Upper lobe of left lung (tissue), 6 donors: ENCODE measurements around the gene ZNF138. TPM values are rescaled to one million over a fixed set of nuclear protein-coding genes. Genes with fewer than 3 reads are reported as not detected.

Source experiments
- ATAC-seq, 2 donors: fragments of 200-7000 bp; cut with Tn5 transposase; one replicate each; pipeline ENCODE4 v1.9.1; 2022; ENCODE audit warnings: mild to moderate bottlenecking in 2 of 2, moderate library complexity in 2 of 2; ENCODE audit not compliant: low FRiP score in 2 of 2
- DNase-seq, 2 donors: peaks; one replicate each; pipeline ENCODE4 v3.0.0-alpha.2; 2019 to 2020
- H3K27ac ChIP-seq, 4 donors: fragments of 200-600 bp; sonication (generic); one replicate each; pipeline ENCODE4 v1.5.1; 2016 to 2019
- H3K27me3 ChIP-seq, 4 donors: fragments of 200-600 bp; sonication (generic); one replicate each; pipeline ENCODE4 v1.5.1; 2017 to 2019
- H3K36me3 ChIP-seq, 4 donors: fragments of 200-600 bp; sonication (generic); one replicate each; pipeline ENCODE4 v1.5.1; 2016 to 2019
- H3K4me1 ChIP-seq, 4 donors: fragments of 200-600 bp; sonication (generic); one replicate each; pipeline ENCODE4 v1.5.1; 2018 to 2019
- H3K4me3 ChIP-seq, 4 donors: fragments of 200-600 bp; sonication (generic); one replicate each; pipeline ENCODE4 v1.5.1; 2017 to 2019; ENCODE audit warnings: mild to moderate bottlenecking in 2 of 4, moderate library complexity in 1 of 4
- H3K9me3 ChIP-seq, 4 donors: fragments of 200-600 bp; sonication (generic); one replicate each; pipeline ENCODE4 v1.5.1; 2018 to 2019
- EP300 ChIP-seq, 4 donors: sonication (generic); formaldehyde crosslinking; IDR thresholded peaks; one replicate each; pipeline ENCODE4 v1.5.1; 2017; ENCODE audit warnings: antibody characterized with exemption in 4 of 4, control low read depth in 2 of 4
- POLR2A ChIP-seq, 4 donors: fragments of 450-650 bp; IDR thresholded peaks; one replicate each; pipeline ENCODE4 v1.5.1; 2016 to 2017; ENCODE audit warnings: antibody characterized with exemption in 4 of 4, mild to moderate bottlenecking in 2 of 4
- POLR2AphosphoS5 ChIP-seq, 2 donors: sonication (generic); formaldehyde crosslinking; IDR thresholded peaks; one replicate each; pipeline ENCODE4 v1.5.1; 2017; ENCODE audit warnings: antibody characterized with exemption in 2 of 2
- WGBS, 2 donors: methylation state at CpG; one replicate each; pipeline ENCODE4 v1.1.5; 2017 to 2018; 5-methylcytosine and 5-hydroxymethylcytosine counted together
- total RNA-seq, 6 donors: library from RNA; depleted of rRNA in 4 of 6; stranded (reverse); fragments of >200 nt in 4 of 6; gene quantifications; one replicate each; pipeline versions ENCODE4 v1.1.0 to v1.2.1, GENCODE V29; 2016 to 2021
- TF ChIP-seq, protein P1 (sequence below), 6 experiments: fragments of 450-650 bp in 4 of 6; fragments of 200-600 bp in 2 of 6; sonication (generic) in 2 of 6; IDR thresholded peaks; one replicate each; pipeline ENCODE4 v1.5.1; 2016 to 2019; ENCODE audit warnings: antibody characterized with exemption in 6 of 6
- donor health status: DM: no; HTN: no; CAD: no; lungs with moderate emphysema.
- donor health status: DM: no; HTN: yes; CAD: no; lungs with severe emphysema.

ZNF138 gene
- total RNA-seq, 6 donors from 2014 or later, result 3.4 to 23.7 (median 5.0) TPM

GRCh38 chr7:64869121-64869725, 75.0 kb downstream of the ZNF138 start:
- DNase-seq (no peak), ATAC-seq (no peak)
- Histone ChIP-seq H3K4me1 (no peaks in the 10 kb centered on the region), H3K36me3 (no peaks in the 10 kb centered on the region), H3K27me3 (no peaks in the 10 kb centered on the region), H3K9me3 (peaks cover 0 to 9% (median 0%) of the 10 kb centered on the region in 4 donors), H3K4me3 (no peak overlapping the region), H3K27ac (no peak overlapping the region)
- no peak for TF ChIP-seq EP300 (IDR thresholded peaks at IDR 0.05)
- no peak for TF ChIP-seq POLR2A (IDR thresholded peaks at IDR 0.05)
- TF ChIP-seq POLR2AphosphoS5 (IDR thresholded peaks at IDR 0.05), result no peak
- TF ChIP-seq, protein P1, sequence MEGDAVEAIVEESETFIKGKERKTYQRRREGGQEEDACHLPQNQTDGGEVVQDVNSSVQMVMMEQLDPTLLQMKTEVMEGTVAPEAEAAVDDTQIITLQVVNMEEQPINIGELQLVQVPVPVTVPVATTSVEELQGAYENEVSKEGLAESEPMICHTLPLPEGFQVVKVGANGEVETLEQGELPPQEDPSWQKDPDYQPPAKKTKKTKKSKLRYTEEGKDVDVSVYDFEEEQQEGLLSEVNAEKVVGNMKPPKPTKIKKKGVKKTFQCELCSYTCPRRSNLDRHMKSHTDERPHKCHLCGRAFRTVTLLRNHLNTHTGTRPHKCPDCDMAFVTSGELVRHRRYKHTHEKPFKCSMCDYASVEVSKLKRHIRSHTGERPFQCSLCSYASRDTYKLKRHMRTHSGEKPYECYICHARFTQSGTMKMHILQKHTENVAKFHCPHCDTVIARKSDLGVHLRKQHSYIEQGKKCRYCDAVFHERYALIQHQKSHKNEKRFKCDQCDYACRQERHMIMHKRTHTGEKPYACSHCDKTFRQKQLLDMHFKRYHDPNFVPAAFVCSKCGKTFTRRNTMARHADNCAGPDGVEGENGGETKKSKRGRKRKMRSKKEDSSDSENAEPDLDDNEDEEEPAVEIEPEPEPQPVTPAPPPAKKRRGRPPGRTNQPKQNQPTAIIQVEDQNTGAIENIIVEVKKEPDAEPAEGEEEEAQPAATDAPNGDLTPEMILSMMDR (IDR thresholded peaks at IDR 0.05), result no peak
- 54 to 76% methylated on average over 7 to 8 of the region's 8 CpGs for WGBS, 2 donors

- Histone ChIP-seq H3K36me3 (no peaks in the 10 kb centered on the region), H3K27ac (no peak overlapping the region), H3K27me3 (no peaks in the 10 kb centered on the region), H3K9me3 (peaks cover 0 to 9% (median 0%) of the 10 kb centered on the region in 4 donors), H3K4me1 (no peaks in the 10 kb centered on the region), H3K4me3 (no peak overlapping the region)
- ATAC-seq, result no peak
- WGBS, 2 donors, result 93 to 96% methylated on average over 15 to 32 of the region's 32 CpGs
- peak in 1 of 2 donors; percentile 80 for DNase-seq
- TF ChIP-seq, protein P1 (IDR thresholded peaks at IDR 0.05), result no peak
- TF ChIP-seq POLR2A (IDR thresholded peaks at IDR 0.05) (no peak), EP300 (IDR thresholded peaks at IDR 0.05) (no peak), POLR2AphosphoS5 (IDR thresholded peaks at IDR 0.05) (no peak)
Observed at GRCh38 chr7:64869912-64870562, 75.8 kb downstream of the ZNF138 start.

GRCh38 chr7:64870656-64871055, 76.4 kb downstream of the ZNF138 start:
- Histone ChIP-seq H3K36me3 (no peaks in the 10 kb centered on the region), H3K4me3 (no peak overlapping the region), H3K27me3 (no peaks in the 10 kb centered on the region), H3K27ac (no peak overlapping the region), H3K9me3 (peaks cover 0 to 9% (median 0%) of the 10 kb centered on the region in 4 donors), H3K4me1 (no peaks in the 10 kb centered on the region)
- WGBS, 2 donors, result 90 to 92% methylated on average over 13 of the region's 13 CpGs
- ATAC-seq (no peak), DNase-seq (no peak)
- TF ChIP-seq, protein P1 (IDR thresholded peaks at IDR 0.05), result no peak
- TF ChIP-seq EP300 (IDR thresholded peaks at IDR 0.05) (no peak), POLR2A (IDR thresholded peaks at IDR 0.05) (no peak), POLR2AphosphoS5 (IDR thresholded peaks at IDR 0.05) (no peak)

DNA sequence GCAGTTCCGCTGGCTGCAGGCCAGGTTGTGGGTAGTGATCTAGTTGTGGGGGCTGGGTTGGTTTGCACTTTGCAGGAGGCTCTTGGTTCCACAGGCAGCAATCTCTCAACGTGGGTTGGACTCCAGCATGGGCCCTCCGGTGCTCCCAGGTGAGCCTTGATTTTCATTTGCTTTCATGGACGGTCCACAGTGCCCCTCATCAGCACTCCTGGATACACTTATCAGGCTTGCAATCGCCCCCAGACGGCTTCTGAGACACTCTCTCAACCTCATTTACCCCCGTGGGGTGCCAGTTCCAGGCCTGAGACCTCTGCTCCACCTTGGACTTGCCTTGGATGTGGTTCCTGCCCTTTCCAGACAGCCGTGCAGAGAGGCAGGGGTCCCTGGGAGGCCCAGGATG, 77.5 kb downstream of the ZNF138 start:
- TF ChIP-seq POLR2AphosphoS5 (IDR thresholded peaks at IDR 0.05) (no peak), EP300 (IDR thresholded peaks at IDR 0.05) (no peak), POLR2A (IDR thresholded peaks at IDR 0.05) (no peak)
- TF ChIP-seq, protein P1 (IDR thresholded peaks at IDR 0.05), result no peak
- no peak overlapping the region for H3K27ac ChIP-seq
- WGBS, 2 donors, result 80 to 85% methylated on average over 6 to 8 of the region's 8 CpGs
- DNase-seq, result no peak
- H3K4me1 ChIP-seq, result no peaks in the 10 kb centered on the region
- H3K9me3 ChIP-seq, result peaks cover 0 to 9% (median 0%) of the 10 kb centered on the region in 4 donors
- H3K36me3 ChIP-seq, result no peaks in the 10 kb centered on the region
- ATAC-seq, result no peak
- no peaks in the 10 kb centered on the region for H3K27me3 ChIP-seq
- no peak overlapping the region for H3K4me3 ChIP-seq
